Panc1 (cell line): ENCODE data around the gene H6PD.

Source experiments
- CTCF ChIP-seq: fragments of 450-650 bp; IDR thresholded peaks from 2 replicates; pipeline ENCODE4 v1.5.1; 2017; ENCODE audit warnings: mild to moderate bottlenecking
- POLR2AphosphoS5 ChIP-seq: IDR thresholded peaks from 2 replicates; pipeline ENCODE4 v1.6.1; 2012; ENCODE audit warnings: mild to moderate bottlenecking, low read depth, low read length, moderate library complexity
- REST ChIP-seq, 2 experiments: IDR thresholded peaks; 2 replicates each; pipeline ENCODE4 v1.6.1; 2011 to 2012; ENCODE audit warnings: low read depth in 2 of 2, control low read depth in 1 of 2, low read length in 1 of 2, mild to moderate bottlenecking in 1 of 2, moderate library complexity in 1 of 2; ENCODE audit not compliant: insufficient read depth in 1 of 2

GRCh38 chr1:9262096-9262986 is 27.8 kb downstream of the H6PD start:
- TF ChIP-seq CTCF (no peak), POLR2AphosphoS5 (no peak), REST (IDR thresholded peaks at IDR 0.05; ENCODE audit: insufficient read depth in 1 of 2, low read depth in 2 of 2, low read length in 1 of 2) (no peak)
